Activated T-cell treated with anti-CD3 and anti-CD28 coated beads, Interleukin-2, amount 50 U/mL, for 48 hours (primary cell): Measurements from ENCODE around the gene TMEM191B.
"Not testable (repeated sequence)": the region's sequence is repeated elsewhere in the genome, so short reads cannot be mapped to it uniquely, and the experiment has no call there.

Experiments
- DNase-seq, 2 experiments: peaks; one replicate each; pipeline ENCODE4 v3.0.0-alpha.2; 2020

TMEM191B gene

GRCh38 chr22:18527752-18528596 is at the start of gene TMEM191B:
Gene TMEM191B (plus strand): TSS chr22:18527802. CDS start chr22:18527981, 179 bp downstream.
- not testable (repeated sequence) for DNase-seq

- not testable (repeated sequence) for DNase-seq
Observed at GRCh38 chr22:18496227-18496626, 31.4 kb upstream of the TMEM191B start.

GRCh38 chr22:18511327-18511726 is 16.3 kb upstream of the TMEM191B start:
- not testable (repeated sequence) for DNase-seq

- DNase-seq = not testable (repeated sequence)
Observed at GRCh38 chr22:18512378-18512777, 15.2 kb upstream of the TMEM191B start.

- DNase-seq = not testable (repeated sequence)
Observed at GRCh38 chr22:18513454-18513853, 14.1 kb upstream of the TMEM191B start.

GRCh38 chr22:18518061-18518460 is 9.5 kb upstream of the TMEM191B start, which contains the start of gene GGTLC3:
Gene GGTLC3 (minus strand): TSS chr22:18518161. CDS start chr22:18517897, 264 bp downstream.
- DNase-seq = not testable (repeated sequence)

GRCh38 chr22:18522762-18523161 is 4.8 kb upstream of the TMEM191B start:
- not testable (repeated sequence) for DNase-seq

GRCh38 chr22:18523328-18523727 is 4.3 kb upstream of the TMEM191B start:
- DNase-seq = not testable (repeated sequence)

- peak; percentile 85 to 86 for DNase-seq
Observed at GRCh38 chr22:18528597-18529415, 1.2 kb downstream of the TMEM191B start.

- not testable (repeated sequence) for DNase-seq
Observed at GRCh38 chr22:18529416-18530145, 2.0 kb downstream of the TMEM191B start.

- not testable (repeated sequence) for DNase-seq
Observed at GRCh38 chr22:18533633-18534032, 6.0 kb downstream of the TMEM191B start.

GRCh38 chr22:18534315-18534714 is 6.7 kb downstream of the TMEM191B start:
- DNase-seq = not testable (repeated sequence)

- not testable (repeated sequence) for DNase-seq
Observed at GRCh38 chr22:18539994-18540393, 12.4 kb downstream of the TMEM191B start.

GRCh38 chr22:18543400-18543799 is 15.8 kb downstream of the TMEM191B start:
- DNase-seq = not testable (repeated sequence)

- DNase-seq = not testable (repeated sequence)
Observed at GRCh38 chr22:18544615-18545014, 17.0 kb downstream of the TMEM191B start.

- not testable (repeated sequence) for DNase-seq
Observed at GRCh38 chr22:18549458-18550179, 22.0 kb downstream of the TMEM191B start.

GRCh38 chr22:18551046-18551445 is 23.4 kb downstream of the TMEM191B start:
- DNase-seq = not testable (repeated sequence)

- DNase-seq = not testable (repeated sequence)
Observed at GRCh38 chr22:18552839-18553597, 25.4 kb downstream of the TMEM191B start.

GRCh38 chr22:18554280-18555256 is 27.0 kb downstream of the TMEM191B start:
- DNase-seq = not testable (repeated sequence)

GRCh38 chr22:18558516-18558915 is 30.9 kb downstream of the TMEM191B start:
- DNase-seq = not testable (repeated sequence)
